Hematopoietic multipotent progenitor cell treated with erythropoietin and hydrocortisone succinate and interleukin-3 and kit ligand, for 17 days (in vitro differentiated cells): Measurements from ENCODE around the gene ASCL5.

Source experiments
- DNase-seq: peaks from one replicate; pipeline ENCODE4 v3.0.0-alpha.2; 2015; ENCODE audit warnings: low spot score

ASCL5 gene

DNA sequence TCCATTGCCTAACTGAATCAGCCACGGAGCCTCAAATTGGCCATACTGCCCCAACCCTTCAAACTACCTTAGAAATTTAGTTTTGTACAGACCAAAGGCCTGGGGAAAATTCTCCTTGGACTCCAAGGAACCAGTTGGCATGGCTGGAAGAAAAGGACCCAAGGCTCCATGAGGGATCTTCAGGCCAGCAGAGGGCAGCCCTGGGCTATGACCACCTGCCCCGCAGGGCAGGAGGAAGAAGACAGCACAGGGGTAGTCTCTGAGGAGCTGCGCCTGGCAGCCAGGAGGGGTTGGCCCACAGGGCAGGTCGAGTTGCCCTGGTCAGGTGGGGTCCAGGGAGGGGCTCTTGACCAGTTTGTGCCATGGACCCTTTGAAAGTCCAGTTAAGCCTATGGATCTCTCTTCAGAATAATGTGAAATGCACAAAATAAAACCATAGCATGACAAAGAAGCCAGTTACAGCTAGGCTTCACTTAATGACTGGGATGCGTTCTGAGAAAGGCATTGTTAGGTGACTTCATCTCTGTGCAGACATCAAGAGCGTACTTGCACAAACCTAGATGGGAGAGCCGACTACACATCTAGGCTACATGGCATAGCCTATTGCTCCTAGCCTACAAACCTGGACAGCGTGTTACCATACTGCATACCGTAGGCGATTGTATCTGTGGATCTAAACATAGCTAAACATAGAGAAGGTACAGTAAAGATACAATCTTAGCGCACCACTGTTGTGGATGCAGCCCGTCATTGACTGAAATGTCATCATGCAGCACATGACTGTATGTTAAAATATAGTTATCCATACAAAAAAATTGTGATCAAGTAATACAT, 40.9 kb downstream of the ASCL5 start:
- DNase-seq: peak; percentile 25

DNA sequence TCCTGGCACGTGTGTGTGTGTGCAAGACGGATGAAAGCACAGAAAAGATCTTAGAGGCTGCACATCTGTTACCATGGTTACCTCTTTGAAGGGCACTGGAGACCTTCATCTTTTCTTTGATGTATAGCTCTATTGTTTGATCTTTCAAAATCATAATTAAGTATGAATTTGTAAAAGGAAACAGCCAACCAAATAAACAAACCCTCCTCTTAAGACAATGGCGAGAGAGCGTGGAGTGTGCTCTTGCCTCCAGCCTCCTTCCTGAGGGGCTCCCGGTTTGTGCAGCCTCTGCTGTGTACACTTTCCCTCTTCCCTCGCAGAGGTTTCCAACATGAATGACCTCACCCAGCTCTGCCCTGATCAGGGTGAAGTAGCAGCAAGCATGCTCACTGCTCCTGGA, 42.7 kb downstream of the ASCL5 start:
- DNase-seq: no peak

DNA sequence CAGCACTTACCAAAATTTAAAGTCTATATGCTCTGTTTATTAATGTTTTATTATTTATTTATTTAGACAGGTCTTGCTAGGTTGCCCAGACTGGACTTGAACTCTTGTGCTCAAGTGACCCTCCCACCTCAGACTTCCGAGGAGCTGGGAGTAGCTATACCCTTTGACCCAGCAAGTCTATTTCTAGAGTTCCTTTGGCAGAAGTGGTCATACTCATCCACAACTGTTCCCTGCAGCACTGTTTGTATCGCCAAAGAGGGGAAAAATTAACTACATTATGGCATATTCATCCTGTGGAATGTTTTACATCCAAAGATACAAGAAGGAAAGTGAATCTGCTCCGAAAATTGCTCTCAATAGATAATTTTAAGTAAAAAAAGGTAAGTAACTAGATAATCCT, 43.2 kb downstream of the ASCL5 start:
- no peak for DNase-seq

DNA sequence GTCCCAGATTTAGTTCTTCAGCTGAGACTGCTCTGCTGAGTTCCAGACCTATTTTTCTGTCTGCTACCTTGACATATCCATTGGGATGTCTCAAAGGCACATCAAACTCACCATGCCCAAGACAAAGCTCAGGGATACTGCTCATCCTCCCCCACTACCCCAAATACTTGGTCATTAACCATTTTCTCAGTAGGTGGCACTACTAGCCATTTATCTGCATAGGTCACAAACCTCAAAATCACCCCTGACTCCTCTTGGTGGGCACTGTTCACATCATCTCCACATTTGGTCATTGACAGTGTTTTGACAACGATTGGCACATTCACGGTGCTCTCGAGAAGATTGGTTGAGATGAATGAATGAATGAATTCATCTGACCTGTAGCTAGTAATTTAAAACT, 46.8 kb downstream of the ASCL5 start:
- no peak for DNase-seq

DNA sequence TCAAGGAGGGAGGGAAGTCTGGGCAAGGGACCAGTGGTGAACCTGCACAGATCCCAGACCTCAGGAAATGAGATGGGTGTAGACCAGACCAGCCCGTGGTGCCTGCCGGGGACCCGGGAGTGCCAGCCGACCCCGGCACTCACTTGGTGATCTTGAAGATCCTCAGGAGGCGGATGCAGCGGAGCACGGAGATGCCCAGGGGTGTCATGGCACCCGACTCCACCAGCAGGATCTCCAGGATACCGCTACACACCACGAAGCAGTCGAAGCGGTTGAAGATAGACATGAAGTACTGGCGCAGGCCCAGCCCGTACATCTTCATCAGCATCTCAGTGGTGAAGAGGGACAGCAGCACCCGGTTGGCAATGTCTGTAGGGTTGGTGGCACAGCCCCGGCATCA, 49.2 kb downstream of the ASCL5 start:
- DNase-seq: no peak

DNA sequence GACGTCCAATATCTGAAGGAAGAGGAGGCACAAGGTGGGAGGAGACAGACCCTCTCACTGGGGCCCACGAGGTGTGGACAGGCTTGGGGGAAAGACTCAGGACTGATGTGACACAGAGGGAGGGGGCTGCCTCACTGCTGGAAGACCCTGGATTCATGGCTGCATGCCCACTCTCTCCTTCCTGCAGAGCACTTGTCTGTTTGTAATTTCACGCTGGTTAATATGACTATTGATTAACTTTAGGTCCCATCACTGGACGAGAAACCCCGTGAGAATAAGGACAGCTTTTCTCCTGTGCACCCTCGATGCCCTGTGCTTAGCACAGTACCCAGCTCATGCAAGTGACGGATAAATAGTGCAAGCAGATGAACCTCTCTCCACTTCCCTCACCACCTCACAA, 49.9 kb downstream of the ASCL5 start:
- DNase-seq: no peak

DNA sequence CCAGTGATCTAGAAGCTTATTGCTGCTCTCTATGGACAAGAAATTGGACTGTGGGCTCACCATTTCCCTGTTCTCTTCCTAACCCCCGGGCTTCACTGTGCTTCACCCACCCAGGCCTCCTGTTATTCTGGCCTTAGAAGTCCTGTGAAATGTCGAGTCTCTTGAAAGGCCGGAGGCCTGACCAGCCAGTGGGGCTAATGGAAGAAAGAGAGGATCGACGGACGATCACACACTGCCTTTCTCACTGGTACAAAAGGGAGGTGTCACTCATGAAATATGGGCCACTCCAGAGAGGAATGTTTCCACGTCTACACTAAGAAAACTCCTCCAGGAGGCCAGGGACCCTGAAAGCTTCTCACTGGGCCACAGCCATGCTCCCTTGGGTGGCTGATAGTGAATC, 50.9 kb downstream of the ASCL5 start:
- DNase-seq: no peak

DNA sequence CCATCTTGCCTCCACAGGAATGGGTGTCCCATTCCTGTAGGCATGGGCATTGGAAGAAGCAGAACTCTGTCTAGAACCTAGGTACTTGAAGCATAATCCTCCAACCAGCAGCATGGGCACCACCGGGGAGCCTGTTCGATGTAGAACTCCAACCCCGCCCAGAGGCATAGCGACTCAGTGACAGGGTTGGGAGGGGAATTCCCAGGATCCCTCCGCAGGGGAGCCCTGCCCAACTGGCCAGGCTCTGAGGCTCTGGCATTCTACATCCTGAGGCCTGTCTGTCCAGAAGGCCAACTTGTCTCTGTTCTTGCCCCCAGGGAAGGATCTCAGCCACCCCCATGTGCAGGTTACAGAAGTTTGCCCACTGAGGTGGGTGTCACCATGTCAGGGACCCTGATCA, 53.0 kb downstream of the ASCL5 start:
- no peak for DNase-seq

DNA sequence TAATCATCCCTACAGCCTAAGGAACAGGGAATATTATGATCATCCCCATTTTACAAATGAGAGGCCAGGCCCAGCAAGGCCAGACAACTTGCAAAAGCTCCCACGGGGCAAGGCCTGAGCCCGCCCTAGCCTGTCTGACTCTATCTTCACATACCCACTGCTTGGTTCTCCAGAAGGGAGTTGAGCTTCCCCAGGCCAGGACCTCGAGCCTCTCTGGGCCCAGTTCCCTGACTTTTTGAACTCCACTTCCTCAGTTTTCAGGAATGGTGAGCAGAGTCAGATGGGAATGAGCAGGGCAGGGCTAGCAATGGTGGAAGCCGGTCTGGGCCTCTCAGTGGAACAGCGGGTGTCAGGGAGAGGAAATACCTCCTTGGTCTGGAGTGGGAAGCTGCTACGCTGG, 54.1 kb downstream of the ASCL5 start:
- DNase-seq: no peak

DNA sequence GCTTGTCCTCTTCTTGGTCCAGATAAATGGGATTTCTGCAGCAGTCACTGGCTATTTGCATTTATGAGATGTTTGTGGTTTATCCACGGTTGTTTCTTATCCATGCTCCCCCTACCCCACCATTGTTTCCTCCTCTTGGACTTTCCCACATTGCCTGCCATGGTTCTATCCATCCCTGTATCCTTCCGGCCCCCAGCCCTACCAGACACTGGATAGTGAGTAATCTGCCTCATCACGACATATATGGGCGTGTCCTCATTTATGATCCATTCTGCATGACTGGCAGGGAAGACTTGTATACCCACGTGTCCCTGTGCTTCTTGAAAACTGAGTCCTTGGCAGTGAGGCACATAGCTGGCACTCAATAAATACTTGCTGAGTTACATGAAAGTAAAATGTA, 54.8 kb downstream of the ASCL5 start:
- DNase-seq: no peak

DNA sequence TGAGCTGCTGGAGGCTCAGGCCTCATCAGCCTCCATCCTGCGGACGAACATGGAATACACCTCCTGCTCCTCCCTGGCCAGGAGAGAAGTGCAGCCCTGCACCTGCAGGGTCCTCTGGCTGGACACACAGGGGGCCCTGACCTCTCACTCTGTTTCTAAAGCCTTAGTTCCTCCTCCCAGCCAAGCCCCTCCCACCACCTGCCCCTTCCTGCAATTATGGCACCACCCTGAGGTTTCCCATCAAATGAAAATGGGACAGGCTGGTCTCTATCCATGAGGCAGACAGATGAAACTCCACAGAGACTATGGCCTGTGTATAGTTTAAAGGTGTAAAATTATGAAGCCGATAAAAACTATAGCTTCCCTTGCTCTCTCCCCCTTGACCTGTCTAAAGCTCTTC, 57.3 kb downstream of the ASCL5 start:
- no peak for DNase-seq

DNA sequence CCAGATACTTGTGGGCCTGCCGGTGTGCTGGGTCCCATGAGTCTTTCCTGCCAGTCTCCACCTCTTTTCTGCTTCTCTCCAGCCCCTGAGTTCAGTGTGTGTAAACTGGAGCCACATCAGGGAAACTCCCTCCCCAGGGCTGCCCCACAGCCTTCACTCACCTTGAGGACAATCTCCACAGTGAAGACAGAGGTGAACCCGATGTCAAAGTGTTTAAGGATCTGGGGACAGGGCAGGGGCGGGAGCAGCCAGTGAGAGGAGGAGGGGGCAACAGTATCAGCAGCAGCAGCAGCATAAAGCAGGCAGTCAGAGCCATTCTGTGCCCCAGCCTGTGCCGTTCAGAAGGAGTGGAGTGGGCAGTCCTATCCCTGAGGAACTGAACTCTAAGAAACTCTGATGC, 58.0 kb downstream of the ASCL5 start:
- DNase-seq: no peak

DNA sequence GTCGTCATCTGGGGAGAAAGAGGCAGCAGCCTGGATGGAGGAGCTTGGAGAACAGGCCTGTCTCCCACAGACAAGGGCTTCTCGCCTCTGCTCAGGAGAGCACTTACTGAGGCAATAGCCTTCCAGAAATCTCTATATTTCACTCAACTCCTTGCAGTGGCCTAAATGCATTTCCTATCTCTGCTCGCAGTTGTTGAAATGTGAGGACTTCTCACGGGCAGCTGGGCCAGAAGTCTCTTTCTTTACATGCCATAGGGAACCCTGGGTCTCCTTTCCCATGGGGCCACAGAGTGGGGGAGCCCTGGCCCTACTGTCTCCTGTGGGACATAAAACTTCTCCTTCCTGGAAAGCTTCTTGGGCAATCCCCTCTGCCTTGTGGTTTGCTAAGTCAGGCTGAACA, 60.0 kb downstream of the ASCL5 start:
- DNase-seq: no peak

DNA sequence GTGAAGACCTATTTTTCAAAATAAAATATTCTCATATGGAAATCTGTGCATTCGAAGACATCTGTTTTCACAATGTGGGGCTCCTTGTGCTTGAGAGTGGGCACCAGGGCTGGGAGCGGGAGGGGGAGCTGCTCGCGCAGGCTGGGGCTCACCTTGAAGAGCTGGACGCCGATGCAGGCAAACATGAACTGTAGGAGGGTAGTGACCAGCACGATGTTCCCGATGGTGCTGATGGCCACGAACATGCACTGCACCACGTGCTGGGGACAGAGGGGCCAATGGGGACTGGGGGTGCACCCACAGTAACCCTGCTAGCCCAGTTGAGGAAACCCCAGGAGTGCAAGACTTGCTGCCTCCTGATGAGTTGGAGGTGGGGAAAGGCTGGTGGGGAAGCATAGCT, 61.3 kb downstream of the ASCL5 start:
- DNase-seq: no peak

DNA sequence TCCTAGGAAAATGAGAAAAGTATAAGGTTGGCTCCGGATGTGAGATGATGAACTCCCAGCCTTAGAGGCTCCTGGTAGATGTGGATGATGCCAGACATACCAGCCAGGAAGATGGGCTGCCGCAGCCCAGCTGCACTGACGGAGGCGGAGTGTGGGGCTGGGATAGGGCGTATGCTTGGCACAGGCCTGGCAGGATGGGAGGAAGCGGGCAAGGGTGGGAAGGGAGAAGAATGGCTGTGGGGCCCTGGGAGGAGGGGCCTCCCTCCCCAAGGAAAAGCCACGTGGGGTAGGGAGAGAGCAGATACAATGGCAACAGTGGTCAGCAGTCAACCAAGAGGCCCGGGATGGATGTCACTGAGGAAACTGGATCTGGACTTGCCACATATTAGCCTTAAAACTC, 62.2 kb downstream of the ASCL5 start:
- DNase-seq: no peak
